CD14-positive monocyte (primary cell): ENCODE measurements around the gene SKP2. TPM values are rescaled to one million over a fixed set of nuclear protein-coding genes. Genes with fewer than 3 reads are reported as not detected.

Experiments
- DNase-seq, 3 donors: peaks; one replicate each; pipeline ENCODE4 v3.0.0-alpha.2; 2011 to 2022
- H2AFZ ChIP-seq: 2 replicates; pipeline ENCODE4 v1.6.0; 2012; ENCODE audit warnings: mild to moderate bottlenecking, low read depth, low read length, inconsistent platforms; ENCODE audit not compliant: insufficient read depth, poor library complexity, severe bottlenecking
- H3K27ac ChIP-seq, 2 donors: 1 replicate in 1 of 2; 2 replicates in 1 of 2; pipeline ENCODE4 v1.5.1; 2012 to 2013; ENCODE audit warnings: low read length in 2 of 2, control low read depth in 1 of 2, inconsistent platforms in 1 of 2, low read depth in 1 of 2, mild to moderate bottlenecking in 1 of 2
- H3K27me3 ChIP-seq, 2 donors: one replicate each; pipeline versions ENCODE4 v1.6.0 to v1.6.1; 2011 to 2013; ENCODE audit warnings: low read length in 2 of 2; ENCODE audit not compliant: control insufficient read depth in 2 of 2, insufficient read depth in 2 of 2
- H3K36me3 ChIP-seq, 2 donors: replicated peaks in 1 of 2; 1 replicate in 1 of 2; 2 replicates in 1 of 2; pipeline versions ENCODE4 v1.5.1 to v1.6.1; 2012 to 2013; ENCODE audit warnings: low read length in 2 of 2, control low read depth in 1 of 2, inconsistent platforms in 1 of 2, mild to moderate bottlenecking in 1 of 2; ENCODE audit not compliant: insufficient read depth in 2 of 2, control insufficient read depth in 1 of 2
- H3K4me1 ChIP-seq, 2 donors: 1 replicate in 1 of 2; 2 replicates in 1 of 2; pipeline versions ENCODE4 v1.5.1 to v1.6.1; 2012 to 2013; ENCODE audit warnings: low read length in 2 of 2, control low read depth in 1 of 2, inconsistent platforms in 1 of 2, mild to moderate bottlenecking in 1 of 2, moderate library complexity in 1 of 2; ENCODE audit not compliant: insufficient read depth in 2 of 2, control insufficient read depth in 1 of 2
- H3K4me2 ChIP-seq: replicated peaks from 2 replicates; pipeline ENCODE3; 2012; ENCODE audit warnings: low read length, moderate library complexity, mild to moderate bottlenecking; ENCODE audit not compliant: poor library complexity, severe bottlenecking; ENCODE audit errors: extremely low read depth
- H3K4me3 ChIP-seq, 3 experiments: fragments of 200-600 bp in 1 of 3; sonication (generic) in 1 of 3; replicated peaks in 1 of 3; 1 replicate in 2 of 3; 2 replicates in 1 of 3; pipeline ENCODE4 v1.5.1; 2011 to 2013; ENCODE audit warnings: low read length in 3 of 3, mild to moderate bottlenecking in 3 of 3, control low read depth in 2 of 3, low read depth in 2 of 3, inconsistent platforms in 1 of 3, moderate library complexity in 1 of 3
- H3K79me2 ChIP-seq: 2 replicates; pipeline ENCODE4 v1.6.0; 2012; ENCODE audit warnings: mild to moderate bottlenecking, control low read depth, inconsistent platforms, low read length, moderate library complexity; ENCODE audit not compliant: insufficient read depth
- H3K9ac ChIP-seq: 2 replicates; pipeline ENCODE4 v1.6.0; 2017; ENCODE audit warnings: low read length, mild to moderate bottlenecking; ENCODE audit not compliant: insufficient read depth, poor library complexity, severe bottlenecking
- H3K9me3 ChIP-seq, 2 donors: replicated peaks in 1 of 2; 1 replicate in 1 of 2; 2 replicates in 1 of 2; pipeline versions ENCODE4 v1.5.1 to v1.6.1; 2012 to 2013; ENCODE audit warnings: low read length in 2 of 2, control low read depth in 1 of 2; ENCODE audit not compliant: control insufficient read depth in 1 of 2, insufficient read depth in 1 of 2
- H4K20me1 ChIP-seq: 2 replicates; pipeline ENCODE4 v1.6.0; 2012; ENCODE audit warnings: mild to moderate bottlenecking, low read length, control low read depth, moderate library complexity; ENCODE audit not compliant: insufficient read depth
- H3K27ac Mint-ChIP-seq, 7 donors: one replicate each; pipeline ENCODE4 v1.8.0; 2020; ENCODE audit warnings: mild to moderate bottlenecking in 7 of 7, mixed read lengths in 7 of 7, moderate library complexity in 6 of 7, inconsistent platforms in 2 of 7
- H3K27me3 Mint-ChIP-seq, 3 donors: one replicate each; pipeline ENCODE4 v1.8.0; 2021 to 2022; ENCODE audit warnings: low read depth in 3 of 3, mild to moderate bottlenecking in 3 of 3, mixed read lengths in 3 of 3, moderate library complexity in 3 of 3, inconsistent platforms in 1 of 3
- H3K36me3 Mint-ChIP-seq, 2 donors: one replicate each; pipeline ENCODE4 v1.8.0; 2020; ENCODE audit warnings: mixed read lengths in 2 of 2, inconsistent platforms in 1 of 2, mild to moderate bottlenecking in 1 of 2
- H3K4me1 Mint-ChIP-seq: one replicate; pipeline ENCODE4 v1.8.0; 2020; ENCODE audit warnings: mild to moderate bottlenecking, mixed read lengths
- H3K4me3 Mint-ChIP-seq, 2 donors: one replicate each; pipeline ENCODE4 v1.8.0; 2020; ENCODE audit warnings: mild to moderate bottlenecking in 2 of 2, mixed read lengths in 2 of 2, moderate library complexity in 1 of 2
- H3K9me3 Mint-ChIP-seq, 7 donors: one replicate each; pipeline ENCODE4 v1.8.0; 2020 to 2022; ENCODE audit warnings: mixed read lengths in 7 of 7, mild to moderate bottlenecking in 6 of 7, moderate library complexity in 6 of 7, inconsistent platforms in 2 of 7
- WGBS: methylation state at CpG from one replicate; pipeline ENCODE4 v1.1.5; 2013; ENCODE audit warnings: missing lambda C conversion rate; ENCODE audit not compliant: insufficient coverage; 5-methylcytosine and 5-hydroxymethylcytosine counted together
- intact Hi-C, 2 donors: fragments of 100-400 bp; cut with micrococcal nuclease; formaldehyde crosslinking; loops; one replicate each; pipeline versions ENCODE4 v1.15.0 to v1.15.1; 2023
- polyA plus RNA-seq, 3 donors: library from polyadenylated mRNA; depleted of rRNA in 1 of 3; unstranded in 2 of 3; stranded (reverse) in 1 of 3; fragments of 300-500 nt in 2 of 3; fragments of >200 nt in 1 of 3; fragmentation: Illumina TruSeq in 2 of 3; gene quantifications; 1 replicate in 2 of 3; 2 replicates in 1 of 3; pipeline ENCODE4 v1.2.3, GENCODE V29; 2012 to 2021
- TF ChIP-seq, protein P1 (sequence below): fragments of 200-600 bp; IDR thresholded peaks from one replicate; pipeline ENCODE4 v1.8.0; 2022; ENCODE audit warnings: antibody characterized with exemption, mild to moderate bottlenecking

Gene SKP2
- polyA plus RNA-seq, 3 donors: 14.4 to 18.0 (median 15.5) TPM

DNA sequence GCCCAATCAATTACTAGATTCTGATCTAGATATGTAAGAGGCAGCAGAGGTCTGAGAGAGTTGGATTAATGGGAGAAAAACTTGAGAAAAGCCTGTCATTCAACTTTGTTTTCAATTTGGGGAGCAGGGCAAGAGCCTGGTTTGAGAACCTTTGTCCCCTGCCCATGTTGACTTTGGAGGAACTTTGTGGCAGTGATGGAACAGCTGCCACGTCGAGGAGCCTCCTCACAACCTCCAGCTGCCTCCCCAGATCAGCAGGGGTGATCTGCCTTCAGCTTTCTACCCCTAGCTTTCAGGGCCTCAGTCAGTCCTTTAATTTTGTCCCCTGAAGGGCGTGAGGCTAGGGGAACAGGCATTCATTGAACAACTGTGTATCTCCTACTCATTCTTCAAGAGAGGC is 8.7 kb downstream of the SKP2 start:
- H3K4me1 Mint-ChIP-seq: peaks cover 19% of the 10 kb centered on the region
- H3K27me3 Mint-ChIP-seq: peaks cover 0 to 2% (median 0%) of the 10 kb centered on the region in 3 donors
- TF ChIP-seq, protein P1, sequence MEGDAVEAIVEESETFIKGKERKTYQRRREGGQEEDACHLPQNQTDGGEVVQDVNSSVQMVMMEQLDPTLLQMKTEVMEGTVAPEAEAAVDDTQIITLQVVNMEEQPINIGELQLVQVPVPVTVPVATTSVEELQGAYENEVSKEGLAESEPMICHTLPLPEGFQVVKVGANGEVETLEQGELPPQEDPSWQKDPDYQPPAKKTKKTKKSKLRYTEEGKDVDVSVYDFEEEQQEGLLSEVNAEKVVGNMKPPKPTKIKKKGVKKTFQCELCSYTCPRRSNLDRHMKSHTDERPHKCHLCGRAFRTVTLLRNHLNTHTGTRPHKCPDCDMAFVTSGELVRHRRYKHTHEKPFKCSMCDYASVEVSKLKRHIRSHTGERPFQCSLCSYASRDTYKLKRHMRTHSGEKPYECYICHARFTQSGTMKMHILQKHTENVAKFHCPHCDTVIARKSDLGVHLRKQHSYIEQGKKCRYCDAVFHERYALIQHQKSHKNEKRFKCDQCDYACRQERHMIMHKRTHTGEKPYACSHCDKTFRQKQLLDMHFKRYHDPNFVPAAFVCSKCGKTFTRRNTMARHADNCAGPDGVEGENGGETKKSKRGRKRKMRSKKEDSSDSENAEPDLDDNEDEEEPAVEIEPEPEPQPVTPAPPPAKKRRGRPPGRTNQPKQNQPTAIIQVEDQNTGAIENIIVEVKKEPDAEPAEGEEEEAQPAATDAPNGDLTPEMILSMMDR: no peak
- peaks cover 10 to 12% of the 10 kb centered on the region in 2 donors for H3K4me1 ChIP-seq
- H3K4me2 ChIP-seq: no peak overlapping the region
- no peak overlapping the region for H3K4me3 Mint-ChIP-seq
- intact Hi-C loops: no loop called here
- no peak overlapping the region for H3K4me3 ChIP-seq
- H3K27ac ChIP-seq: no peak overlapping the region
- H3K9ac ChIP-seq: no peak overlapping the region
- H4K20me1 ChIP-seq: no peaks in the 10 kb centered on the region
- H3K36me3 ChIP-seq: peaks cover 52 to 87% of the 10 kb centered on the region in 2 donors
- WGBS: 100% methylated on average over 3 of the region's 3 CpGs
- H2AFZ ChIP-seq: no peak overlapping the region
- H3K27me3 ChIP-seq: no peaks in the 10 kb centered on the region
- peak overlapping the region in 1 of 7 donors; percentile 21 for H3K27ac Mint-ChIP-seq
- H3K79me2 ChIP-seq: peaks cover 71% of the 10 kb centered on the region
- no peaks in the 10 kb centered on the region for H3K9me3 ChIP-seq
- DNase-seq: no peak
- peaks cover 0 to 6% (median 0%) of the 10 kb centered on the region in 7 donors for H3K9me3 Mint-ChIP-seq
- H3K36me3 Mint-ChIP-seq: peaks cover 67 to 81% of the 10 kb centered on the region in 2 donors

DNA sequence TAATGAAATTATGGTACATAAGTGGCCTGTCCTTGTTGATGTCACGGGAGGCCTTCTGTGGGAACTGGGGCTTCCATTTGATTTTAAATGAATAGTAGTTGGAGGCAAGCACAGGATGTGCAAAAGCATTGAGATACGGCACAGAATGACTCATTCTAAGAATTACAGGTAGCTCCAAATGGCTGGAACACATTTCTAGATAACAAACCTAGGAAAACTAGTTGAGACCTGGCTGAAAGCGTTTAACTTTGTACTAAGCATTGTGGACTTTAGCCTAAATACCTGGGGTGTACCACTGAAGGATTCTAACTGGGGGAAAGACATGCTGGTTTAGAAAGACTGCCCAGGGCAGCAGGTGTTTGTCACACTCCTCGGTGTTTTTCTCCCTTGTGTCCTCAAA is 9.4 kb downstream of the SKP2 start:
- H3K27ac ChIP-seq: no peak overlapping the region
- H3K4me2 ChIP-seq: no peak overlapping the region
- H3K9ac ChIP-seq: no peak overlapping the region
- peaks cover 10 to 12% of the 10 kb centered on the region in 2 donors for H3K4me1 ChIP-seq
- TF ChIP-seq, protein P1: no peak
- DNase-seq: no peak
- peaks cover 55 to 87% of the 10 kb centered on the region in 2 donors for H3K36me3 ChIP-seq
- intact Hi-C loops: no loop called here
- no peak overlapping the region for H3K4me3 ChIP-seq
- H4K20me1 ChIP-seq: no peaks in the 10 kb centered on the region
- Mint-ChIP-seq H3K27me3 (peaks cover 0 to 2% (median 0%) of the 10 kb centered on the region in 3 donors), H3K27ac (peak overlapping the region in 3 of 7 donors; percentile 18 to 58 (median 36)), H3K4me1 (peaks cover 19% of the 10 kb centered on the region), H3K36me3 (peaks cover 65 to 79% of the 10 kb centered on the region in 2 donors), H3K9me3 (peaks cover 0 to 6% (median 0%) of the 10 kb centered on the region in 7 donors), H3K4me3 (no peak overlapping the region)
- WGBS: 100% methylated on average over 1 of the region's 4 CpGs
- H3K27me3 ChIP-seq: no peaks in the 10 kb centered on the region
- no peak overlapping the region for H2AFZ ChIP-seq
- no peaks in the 10 kb centered on the region for H3K9me3 ChIP-seq
- H3K79me2 ChIP-seq: peaks cover 69% of the 10 kb centered on the region
